Measurements from ENCODE around the gene PMM1. TPM values are rescaled to one million over a fixed set of nuclear protein-coding genes. Genes with fewer than 3 reads are reported as not detected.
"Not testable (repeated sequence)": the region's sequence is repeated elsewhere in the genome, so short reads cannot be mapped to it uniquely, and the experiment has no call there.

Gene PMM1
- total and polyA plus RNA-seq, 12 donors, result 13.8 to 43.5 (median 21.9) TPM

- DNase-seq (peak; percentile 34 to 64), ATAC-seq (peak; percentile 68 to 92 (median 87))
- peak; percentile 39 to 76 (median 71) for TF ChIP-seq CTCF (IDR thresholded peaks at IDR 0.05)
- peak overlapping the region in 9 of 10 donors; percentile 16 to 72 (median 61) for H3K27ac ChIP-seq
- H3K4me1 ChIP-seq, result peaks cover 0 to 14% (median 10%) of the 10 kb centered on the region in 9 donors
- no peak overlapping the region for H3K4me3 ChIP-seq
- WGBS, 2 donors, result 48 to 49% methylated on average over 13 of the region's 13 CpGs
- intact Hi-C loops (cut with DNase I), result loop anchor here in 7 of 10 donors (2.0 to 10.0 kb wide), 5 partner anchors 44 to 202 kb away; partner anchors contain the start of gene POLR3H (in 5 of the 7)
- H3K36me3 ChIP-seq, result peaks cover 0 to 31% (median 11%) of the 10 kb centered on the region in 9 donors
- H3K27me3 ChIP-seq, result no peaks in the 10 kb centered on the region
- no peaks in the 10 kb centered on the region for H3K9me3 ChIP-seq
Observed at GRCh38 chr22:41596776-41597634, 7.4 kb upstream of the PMM1 start.

- 90 to 91% methylated on average over 5 of the region's 5 CpGs for WGBS, 2 donors
- H3K27ac ChIP-seq, result no peak overlapping the region
- no peaks in the 10 kb centered on the region for H3K27me3 ChIP-seq
- peaks cover 0 to 18% (median 6%) of the 10 kb centered on the region in 9 donors for H3K36me3 ChIP-seq
- DNase-seq, result no peak
- TF ChIP-seq CTCF (IDR thresholded peaks at IDR 0.05), result no peak
- H3K4me1 ChIP-seq, result peaks cover 0 to 15% (median 10%) of the 10 kb centered on the region in 9 donors
- intact Hi-C loops (cut with DNase I), result loop anchor here in 7 of 10 donors (2.0 to 10.0 kb wide), 5 partner anchors 43 to 201 kb away; partner anchors contain the start of gene POLR3H (in 5 of the 7)
- no peaks in the 10 kb centered on the region for H3K9me3 ChIP-seq
- no peak for ATAC-seq
- H3K4me3 ChIP-seq, result no peak overlapping the region
Observed at GRCh38 chr22:41595703-41596102, 6.1 kb upstream of the PMM1 start.

- DNase-seq, H3K9me3 ChIP-seq, H3K36me3 ChIP-seq, H3K4me3 ChIP-seq, ATAC-seq, H3K27me3 ChIP-seq, H3K27ac ChIP-seq: not testable (repeated sequence)
- intact Hi-C loops (cut with DNase I), result loop anchor here in 4 of 10 donors (10.0 kb wide), 2 partner anchors 49 to 199 kb away; partner anchors contain the start of gene POLR3H (in 3 of the 4)
- peaks cover 4 to 30% (median 21%) of the 10 kb centered on the region in 9 donors for H3K4me1 ChIP-seq
- WGBS, 2 donors, result 97% methylated on average over 43 to 51 of the region's 51 CpGs
Observed at GRCh38 chr22:41593336-41593960, 3.8 kb upstream of the PMM1 start.

GRCh38 chr22:41587347-41587723 is 2.3 kb downstream of the PMM1 start:
- Histone ChIP-seq H3K4me3 (no peak overlapping the region), H3K27me3 (no peaks in the 10 kb centered on the region), H3K36me3 (peaks cover 0 to 31% (median 5%) of the 10 kb centered on the region in 9 donors), H3K27ac (no peak overlapping the region), H3K9me3 (no peaks in the 10 kb centered on the region), H3K4me1 (peaks cover 4 to 36% (median 19%) of the 10 kb centered on the region in 9 donors)
- DNase-seq, result no peak
- no peak for TF ChIP-seq CTCF (IDR thresholded peaks at IDR 0.05)
- 96 to 97% methylated on average over 7 of the region's 7 CpGs for WGBS, 2 donors
- ATAC-seq, result no peak
- intact Hi-C loops (cut with DNase I), result loop anchor here in 2 of 10 donors (5.0 kb wide), 2 partner anchors 40 to 45 kb away; partner anchors contain the start of gene POLR3H (in 1 of the 2)

Measured in heart right ventricle (tissue), 16 donors.